Neural crest cell (in vitro differentiated cells): Measurements from ENCODE around the gene STARD10. TPM values are rescaled to one million over a fixed set of nuclear protein-coding genes. Genes with fewer than 3 reads are reported as not detected.
A peak's percentile ranks its signal among the peaks of the same experiment; 100 is the strongest.

Experiments used
- DNase-seq: peaks from one replicate; pipeline ENCODE4 v3.0.0; 2021; ENCODE audit warnings: low read depth, mixed read lengths, low spot score
- H3K27ac Mint-ChIP-seq: one replicate; pipeline ENCODE4 v1.8.0; 2021; ENCODE audit warnings: mild to moderate bottlenecking, mixed read lengths; ENCODE audit not compliant: unreplicated experiment
- H3K27me3 Mint-ChIP-seq: 2 replicates; pipeline ENCODE4 v1.8.0; 2021; ENCODE audit warnings: low read depth, mild to moderate bottlenecking, mixed read lengths
- H3K36me3 Mint-ChIP-seq: 2 replicates; pipeline ENCODE4 v1.8.0; 2021; ENCODE audit warnings: low read depth, mild to moderate bottlenecking, mixed read lengths
- H3K4me1 Mint-ChIP-seq: 2 replicates; pipeline ENCODE4 v1.8.0; 2021; ENCODE audit warnings: mixed read lengths
- H3K4me3 Mint-ChIP-seq: one replicate; pipeline ENCODE4 v1.8.0; 2021; ENCODE audit warnings: mild to moderate bottlenecking, mixed read lengths
- H3K9me3 Mint-ChIP-seq: 2 replicates; pipeline ENCODE4 v1.8.0; 2021; ENCODE audit warnings: mixed read lengths
- total RNA-seq: library from RNA; stranded (reverse); gene quantifications from 2 replicates; pipeline ENCODE4 v1.2.1, GENCODE V29; 2021
- TF ChIP-seq, protein P1 (sequence below): fragments of 200-600 bp; sonication (generic); conservative IDR thresholded peaks from 2 replicates; pipeline ENCODE4 v1.5.0; 2021; ENCODE audit warnings: antibody characterized with exemption, mild to moderate bottlenecking

The STARD10 gene
- total RNA-seq, 1 donor from 2014 or later: 12.6 TPM

DNA sequence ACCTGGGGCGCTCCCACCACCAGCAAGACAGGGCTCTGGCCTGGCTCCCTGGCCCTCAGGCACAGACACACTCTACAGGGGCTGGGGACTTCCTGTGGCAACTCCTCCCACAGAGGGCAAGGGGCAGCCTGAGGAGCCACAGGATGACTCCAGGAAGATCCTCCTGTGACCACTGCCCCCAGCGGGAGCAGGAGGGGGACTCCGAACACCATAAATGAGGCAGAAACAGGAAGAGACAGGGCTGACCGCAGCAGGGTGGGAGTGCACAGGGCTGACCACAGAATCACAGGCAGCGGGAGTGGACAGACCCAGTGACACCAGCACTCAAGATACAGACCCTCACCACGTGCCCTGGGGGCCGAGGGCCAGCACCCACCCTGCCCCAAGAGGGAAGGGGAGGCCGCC is 52.4 kb downstream of the STARD10 start:
- Mint-ChIP-seq H3K9me3 (no peaks in the 10 kb centered on the region), H3K4me1 (peaks cover 59% of the 10 kb centered on the region), H3K27ac (peak overlapping the region; percentile 88), H3K4me3 (peak overlapping the region; percentile 67), H3K27me3 (no peaks in the 10 kb centered on the region), H3K36me3 (no peaks in the 10 kb centered on the region)
- DNase-seq: peak; percentile 31
- TF ChIP-seq, protein P1, sequence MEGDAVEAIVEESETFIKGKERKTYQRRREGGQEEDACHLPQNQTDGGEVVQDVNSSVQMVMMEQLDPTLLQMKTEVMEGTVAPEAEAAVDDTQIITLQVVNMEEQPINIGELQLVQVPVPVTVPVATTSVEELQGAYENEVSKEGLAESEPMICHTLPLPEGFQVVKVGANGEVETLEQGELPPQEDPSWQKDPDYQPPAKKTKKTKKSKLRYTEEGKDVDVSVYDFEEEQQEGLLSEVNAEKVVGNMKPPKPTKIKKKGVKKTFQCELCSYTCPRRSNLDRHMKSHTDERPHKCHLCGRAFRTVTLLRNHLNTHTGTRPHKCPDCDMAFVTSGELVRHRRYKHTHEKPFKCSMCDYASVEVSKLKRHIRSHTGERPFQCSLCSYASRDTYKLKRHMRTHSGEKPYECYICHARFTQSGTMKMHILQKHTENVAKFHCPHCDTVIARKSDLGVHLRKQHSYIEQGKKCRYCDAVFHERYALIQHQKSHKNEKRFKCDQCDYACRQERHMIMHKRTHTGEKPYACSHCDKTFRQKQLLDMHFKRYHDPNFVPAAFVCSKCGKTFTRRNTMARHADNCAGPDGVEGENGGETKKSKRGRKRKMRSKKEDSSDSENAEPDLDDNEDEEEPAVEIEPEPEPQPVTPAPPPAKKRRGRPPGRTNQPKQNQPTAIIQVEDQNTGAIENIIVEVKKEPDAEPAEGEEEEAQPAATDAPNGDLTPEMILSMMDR: no peak

DNA sequence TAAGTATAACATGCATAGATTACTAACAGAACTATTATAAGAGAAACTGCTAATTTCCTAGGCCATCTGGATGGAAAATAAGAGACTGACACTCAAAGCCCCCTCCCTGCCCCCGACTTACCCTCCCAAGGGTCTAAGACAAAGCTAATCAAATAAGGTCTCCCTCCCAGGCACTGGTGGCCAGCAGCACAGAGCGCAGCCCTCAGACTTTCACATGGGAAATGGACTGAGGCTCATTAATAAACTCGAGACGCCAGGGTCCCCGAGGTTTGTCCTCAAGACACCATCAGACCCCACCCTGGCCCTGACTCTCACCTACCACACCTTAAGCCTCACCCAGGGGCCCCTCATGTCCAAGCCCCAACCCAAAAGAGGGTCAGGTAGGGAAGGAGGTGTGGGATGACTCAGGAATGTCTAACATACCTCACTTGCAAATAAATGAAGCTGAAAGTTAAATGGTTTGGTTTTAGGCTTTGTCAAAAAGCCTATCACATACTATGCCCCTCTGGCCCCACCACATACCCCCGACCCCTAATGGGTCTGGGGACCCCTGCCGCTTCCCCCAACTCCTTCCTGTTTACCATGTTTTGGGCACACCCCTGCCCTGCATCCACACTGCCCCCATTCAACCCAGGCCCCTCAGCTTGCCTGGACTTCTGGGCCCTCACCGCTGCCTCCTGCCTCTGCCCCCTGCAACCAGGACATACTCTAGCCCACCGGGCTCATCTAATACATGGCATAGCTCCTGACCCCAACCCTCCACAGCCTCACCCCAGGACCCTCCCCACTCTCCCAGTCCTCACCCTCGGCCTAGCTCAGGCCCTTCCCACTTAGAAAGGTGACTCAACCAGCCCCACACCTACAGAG is 53.1 kb downstream of the STARD10 start:
- H3K9me3 Mint-ChIP-seq: no peaks in the 10 kb centered on the region
- no peaks in the 10 kb centered on the region for H3K27me3 Mint-ChIP-seq
- no peak for DNase-seq
- peaks cover 61% of the 10 kb centered on the region for H3K4me1 Mint-ChIP-seq
- H3K4me3 Mint-ChIP-seq: peak overlapping the region; percentile 67
- TF ChIP-seq, protein P1: no peak
- peak overlapping the region; percentile 88 for H3K27ac Mint-ChIP-seq
- no peaks in the 10 kb centered on the region for H3K36me3 Mint-ChIP-seq

DNA sequence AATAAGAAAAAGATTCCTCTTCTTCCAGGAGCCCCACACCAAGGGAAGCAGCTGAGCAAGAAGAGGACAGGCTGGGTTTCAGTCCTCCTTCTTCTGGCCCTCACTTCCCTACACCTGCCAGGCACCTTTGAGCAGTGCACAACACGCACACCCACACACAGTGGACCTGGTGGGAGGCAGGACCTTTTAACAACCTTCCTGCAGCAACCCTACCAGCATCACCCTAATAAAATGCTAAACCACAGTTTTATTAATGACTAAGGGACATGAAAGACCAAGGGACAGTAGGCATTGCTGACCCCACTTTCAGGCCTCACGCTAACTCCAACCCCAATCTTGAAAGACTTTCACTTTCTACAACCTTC is 53.8 kb downstream of the STARD10 start:
- Mint-ChIP-seq H3K4me3 (no peak overlapping the region), H3K36me3 (no peaks in the 10 kb centered on the region), H3K9me3 (no peaks in the 10 kb centered on the region), H3K27ac (no peak overlapping the region), H3K4me1 (peaks cover 61% of the 10 kb centered on the region), H3K27me3 (no peaks in the 10 kb centered on the region)
- DNase-seq: no peak
- TF ChIP-seq, protein P1: no peak

DNA sequence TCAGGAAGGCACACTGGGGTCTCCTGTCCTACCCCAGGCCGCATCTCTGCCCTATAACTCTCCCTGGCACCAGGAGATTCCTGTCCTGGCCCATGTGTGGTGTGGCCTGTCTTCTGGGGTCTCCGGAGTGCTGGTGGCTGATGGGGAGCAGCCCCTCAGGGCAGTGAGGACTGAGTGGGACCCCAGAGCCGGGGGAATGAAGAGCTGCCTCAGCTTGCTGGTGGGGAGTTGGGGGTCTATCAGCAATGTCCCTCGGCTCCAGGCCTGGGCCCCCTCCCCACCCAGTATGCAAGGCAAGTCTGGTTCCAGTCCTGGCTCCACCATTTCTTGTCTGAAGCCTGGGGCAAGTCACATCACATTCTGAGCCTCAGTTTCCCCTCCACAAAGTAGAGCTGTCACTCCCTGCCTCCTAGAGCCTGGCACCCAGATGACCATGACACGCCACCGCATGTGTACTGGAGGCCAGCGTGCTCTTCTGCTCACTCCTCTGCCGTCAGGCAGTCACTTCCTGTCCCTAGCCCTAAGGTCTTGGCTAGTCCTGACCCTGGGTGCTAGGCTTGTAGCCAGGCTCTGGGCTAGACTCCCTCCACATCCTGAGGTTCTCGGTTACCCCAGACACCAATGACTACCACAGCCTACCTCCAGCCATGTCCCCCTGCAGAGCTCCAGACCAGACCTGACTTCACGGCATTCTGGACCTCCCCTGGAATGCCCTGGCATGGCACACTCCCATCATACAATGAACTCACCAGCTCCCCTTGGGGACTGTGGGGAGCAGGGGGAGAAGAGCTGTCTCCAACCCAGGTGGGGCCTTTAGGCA is 54.4 kb downstream of the STARD10 start:
- Mint-ChIP-seq H3K27me3 (no peaks in the 10 kb centered on the region), H3K9me3 (no peaks in the 10 kb centered on the region), H3K4me3 (no peak overlapping the region), H3K36me3 (no peaks in the 10 kb centered on the region), H3K4me1 (peaks cover 59% of the 10 kb centered on the region), H3K27ac (no peak overlapping the region)
- no peak for DNase-seq
- TF ChIP-seq, protein P1: no peak

DNA sequence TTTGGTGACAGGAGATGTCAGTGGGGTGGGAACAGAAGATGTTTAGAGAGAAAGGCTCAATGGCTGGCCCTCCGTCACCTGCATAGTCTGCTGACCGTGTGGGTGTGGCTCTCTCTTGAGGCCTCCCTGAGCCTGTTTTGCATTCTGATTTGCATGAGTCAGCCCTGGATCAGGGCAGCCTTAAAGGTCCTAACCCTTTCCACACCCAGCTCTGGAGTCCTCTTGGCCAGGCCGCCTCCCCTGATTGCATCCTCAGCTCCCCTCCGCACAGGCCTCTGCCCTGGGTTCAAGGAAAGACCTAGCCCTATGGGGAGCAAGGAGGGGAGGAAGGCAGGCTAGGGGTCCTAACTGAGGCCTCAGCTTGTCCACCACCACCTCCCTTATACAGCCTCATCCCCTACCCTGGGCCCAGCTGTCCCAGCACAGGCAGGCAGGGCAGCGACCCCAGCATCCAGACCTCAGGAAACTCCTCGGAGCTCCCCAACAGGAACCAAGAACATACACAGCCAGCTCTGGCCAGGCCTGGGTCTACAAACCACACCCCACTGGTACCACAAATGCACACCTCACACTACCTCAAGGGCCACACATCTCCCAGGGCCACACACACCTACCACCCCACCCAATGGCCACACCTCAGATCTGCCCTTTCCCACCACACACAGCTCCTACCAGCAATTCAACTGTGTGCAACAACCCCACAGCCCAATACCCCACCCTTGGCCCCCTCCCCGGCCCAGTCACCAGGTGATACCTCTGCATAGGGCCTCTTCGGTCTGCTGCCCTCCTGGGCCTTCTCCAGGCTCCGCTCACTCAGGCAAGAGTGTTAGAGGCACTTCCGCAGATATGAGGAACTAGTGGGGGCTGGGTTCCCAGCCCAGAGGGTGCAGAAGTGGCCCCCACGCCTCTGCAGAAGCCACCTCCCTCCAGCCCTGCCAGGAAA is 55.4 kb downstream of the STARD10 start:
- Mint-ChIP-seq H3K27ac (no peak overlapping the region), H3K9me3 (no peaks in the 10 kb centered on the region), H3K4me1 (peaks cover 50% of the 10 kb centered on the region), H3K36me3 (no peaks in the 10 kb centered on the region), H3K27me3 (no peaks in the 10 kb centered on the region), H3K4me3 (no peak overlapping the region)
- TF ChIP-seq, protein P1: no peak
- no peak for DNase-seq
